Upper lobe of right lung (tissue), 1 donor: Measurements from ENCODE around the gene SLC2A1. TPM values are rescaled to one million over a fixed set of nuclear protein-coding genes. Genes with fewer than 3 reads are reported as not detected.
A peak's percentile ranks its signal among the peaks of the same experiment; 100 is the strongest.

Source experiments
- ATAC-seq: fragments of 200-7000 bp; cut with Tn5 transposase; one replicate; pipeline ENCODE4 v1.9.1; 2020; ENCODE audit warnings: mild to moderate bottlenecking, moderate library complexity
- DNase-seq: peaks from one replicate; pipeline ENCODE4 v3.0.0-alpha.2; 2020
- H3K27ac ChIP-seq: fragments of 200-600 bp; one replicate; pipeline ENCODE4 v1.8.0; 2022
- H3K27me3 ChIP-seq: fragments of 200-600 bp; one replicate; pipeline ENCODE4 v1.8.0; 2022; ENCODE audit warnings: mild to moderate bottlenecking
- H3K36me3 ChIP-seq: fragments of 200-600 bp; one replicate; pipeline ENCODE4 v1.8.0; 2022
- H3K4me1 ChIP-seq: fragments of 200-600 bp; one replicate; pipeline ENCODE4 v1.8.0; 2022
- H3K4me3 ChIP-seq: fragments of 200-600 bp; one replicate; pipeline ENCODE4 v1.8.0; 2022; ENCODE audit warnings: mild to moderate bottlenecking
- H3K9me3 ChIP-seq: fragments of 200-600 bp; one replicate; pipeline ENCODE4 v1.8.0; 2022
- intact Hi-C: fragments of 100-400 bp; cut with DNase I; formaldehyde crosslinking; loops from one replicate; pipeline ENCODE4 v1.11.0; 2022
- total RNA-seq: library from RNA; stranded (reverse); fragmentation: NEBNext Ultra II Directional; extraction: Animal tissue kit (Norgen Biotek cat#: 25700); gene quantifications from one replicate; pipeline ENCODE4 v1.2.1, GENCODE V29; 2021
- TF ChIP-seq, protein P1 (sequence below): fragments of 200-600 bp; IDR thresholded peaks from one replicate; pipeline ENCODE4 v1.8.0; 2022; ENCODE audit warnings: antibody characterized with exemption
- donor health status: DM: no; HTN: yes; CAD: no; lungs with severe emphysema.

Gene SLC2A1
- total RNA-seq, 1 donor from 2014 or later: 12.9 TPM

DNA sequence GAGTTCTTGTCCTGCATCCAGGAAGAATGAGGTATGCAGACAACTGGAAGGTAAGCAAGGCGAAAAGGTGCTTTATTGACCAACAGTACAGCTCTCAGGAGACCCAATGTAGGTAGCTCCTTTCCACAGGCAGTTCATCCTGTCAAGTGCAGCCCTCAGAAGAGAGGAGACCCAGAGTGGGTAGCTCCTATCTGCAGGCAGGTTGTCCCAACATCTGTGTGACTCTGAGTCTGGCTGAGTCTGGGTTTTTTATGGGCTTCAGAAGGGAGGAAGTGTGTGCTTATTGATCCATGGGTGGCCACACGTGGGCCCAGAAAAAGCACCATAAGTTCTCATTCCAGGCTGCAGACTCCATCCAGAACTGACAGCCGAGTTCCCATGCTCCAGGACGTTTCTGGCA is 78.3 kb downstream of the SLC2A1 start:
- no peaks in the 10 kb centered on the region for H3K36me3 ChIP-seq
- no peak overlapping the region for H3K4me3 ChIP-seq
- H3K4me1 ChIP-seq: no peaks in the 10 kb centered on the region
- TF ChIP-seq, protein P1, sequence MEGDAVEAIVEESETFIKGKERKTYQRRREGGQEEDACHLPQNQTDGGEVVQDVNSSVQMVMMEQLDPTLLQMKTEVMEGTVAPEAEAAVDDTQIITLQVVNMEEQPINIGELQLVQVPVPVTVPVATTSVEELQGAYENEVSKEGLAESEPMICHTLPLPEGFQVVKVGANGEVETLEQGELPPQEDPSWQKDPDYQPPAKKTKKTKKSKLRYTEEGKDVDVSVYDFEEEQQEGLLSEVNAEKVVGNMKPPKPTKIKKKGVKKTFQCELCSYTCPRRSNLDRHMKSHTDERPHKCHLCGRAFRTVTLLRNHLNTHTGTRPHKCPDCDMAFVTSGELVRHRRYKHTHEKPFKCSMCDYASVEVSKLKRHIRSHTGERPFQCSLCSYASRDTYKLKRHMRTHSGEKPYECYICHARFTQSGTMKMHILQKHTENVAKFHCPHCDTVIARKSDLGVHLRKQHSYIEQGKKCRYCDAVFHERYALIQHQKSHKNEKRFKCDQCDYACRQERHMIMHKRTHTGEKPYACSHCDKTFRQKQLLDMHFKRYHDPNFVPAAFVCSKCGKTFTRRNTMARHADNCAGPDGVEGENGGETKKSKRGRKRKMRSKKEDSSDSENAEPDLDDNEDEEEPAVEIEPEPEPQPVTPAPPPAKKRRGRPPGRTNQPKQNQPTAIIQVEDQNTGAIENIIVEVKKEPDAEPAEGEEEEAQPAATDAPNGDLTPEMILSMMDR: no peak
- H3K27ac ChIP-seq: no peak overlapping the region
- intact Hi-C loops: no loop called here
- H3K27me3 ChIP-seq: peaks cover 9% of the 10 kb centered on the region
- H3K9me3 ChIP-seq: no peaks in the 10 kb centered on the region
- ATAC-seq (no peak), DNase-seq (no peak)

DNA sequence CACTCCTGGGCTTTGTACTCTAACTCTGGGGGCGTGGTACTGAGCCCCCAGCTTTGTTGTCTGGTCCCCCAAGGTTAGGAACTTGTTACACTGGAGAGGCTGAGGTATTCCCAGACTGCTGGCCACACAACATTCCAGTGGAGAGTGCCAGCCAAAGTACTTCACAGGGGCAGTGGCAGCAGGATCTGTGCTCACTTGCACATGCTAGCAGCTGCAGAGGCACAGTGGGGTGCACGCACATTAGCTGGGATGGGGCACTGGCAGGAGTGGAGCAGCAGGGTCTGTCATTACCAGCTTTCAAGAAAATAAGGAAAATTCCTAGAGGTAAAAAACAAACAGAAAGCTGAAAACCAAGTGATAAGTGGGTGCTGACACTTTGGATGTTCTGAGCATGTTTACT is 81.3 kb downstream of the SLC2A1 start:
- Histone ChIP-seq H3K4me3 (no peak overlapping the region), H3K27me3 (peaks cover 9% of the 10 kb centered on the region), H3K4me1 (no peaks in the 10 kb centered on the region), H3K36me3 (no peaks in the 10 kb centered on the region), H3K27ac (no peak overlapping the region), H3K9me3 (no peaks in the 10 kb centered on the region)
- peak; percentile 58 for ATAC-seq
- TF ChIP-seq, protein P1: no peak
- DNase-seq: no peak
- intact Hi-C loops: no loop called here

DNA sequence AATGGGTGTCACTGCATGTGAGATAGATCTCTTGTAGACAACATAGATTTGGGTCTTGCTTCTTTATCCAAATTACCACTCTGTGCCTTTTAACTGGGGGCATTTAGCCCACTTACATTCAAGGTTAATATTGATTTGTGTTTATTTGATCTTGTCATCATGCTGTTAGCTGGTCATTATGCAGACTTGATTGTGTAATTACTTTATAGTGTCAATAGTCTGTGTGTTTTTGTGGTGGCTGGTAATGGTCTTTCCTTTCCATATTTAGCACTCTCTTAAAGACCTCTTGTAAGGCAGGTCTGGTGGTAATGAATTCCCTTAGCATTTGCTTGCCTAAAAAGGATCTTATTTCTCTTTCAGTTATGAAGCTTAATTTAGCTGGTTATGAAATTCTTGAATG is 82.7 kb downstream of the SLC2A1 start:
- H3K36me3 ChIP-seq: no peaks in the 10 kb centered on the region
- intact Hi-C loops: no loop called here
- no peak for ATAC-seq
- DNase-seq: no peak
- H3K27me3 ChIP-seq: peaks cover 9% of the 10 kb centered on the region
- no peak overlapping the region for H3K27ac ChIP-seq
- no peak overlapping the region for H3K4me3 ChIP-seq
- H3K9me3 ChIP-seq: no peaks in the 10 kb centered on the region
- H3K4me1 ChIP-seq: no peaks in the 10 kb centered on the region
- TF ChIP-seq, protein P1: no peak

Other genes starting within 250 kb of the SLC2A1 start
- not detected for gene CLDN19, start 218.6 kb downstream of the SLC2A1 start, total RNA-seq
- gene P3H1, start 191.8 kb downstream of the SLC2A1 start, total RNA-seq: 22.3 TPM
- 6.1 TPM for gene C1orf50, start 191.6 kb downstream of the SLC2A1 start, total RNA-seq
- gene TMEM269, start 173.9 kb downstream of the SLC2A1 start, total RNA-seq: not detected
- gene ERMAP, start 141.7 kb downstream of the SLC2A1 start, total RNA-seq: 18.2 TPM
- gene SVBP, start 141.5 kb downstream of the SLC2A1 start, total RNA-seq: 19.4 TPM
- gene ZNF691, start 112.3 kb downstream of the SLC2A1 start, total RNA-seq: 8.2 TPM
- gene EBNA1BP2, start 213.4 kb upstream of the SLC2A1 start, total RNA-seq: 28.1 TPM
- gene CFAP57, start 213.5 kb upstream of the SLC2A1 start, total RNA-seq: 0.17 TPM